Measurements from ENCODE around the gene SULF2. TPM values are rescaled to one million over a fixed set of nuclear protein-coding genes. Genes with fewer than 3 reads are reported as not detected.

SULF2 gene
- total RNA-seq, 1 donor from 2014 or later: 40.4 TPM

- peaks cover 2% of the 10 kb centered on the region for H3K36me3 Mint-ChIP-seq (ENCODE audit: unreplicated experiment)
- peaks cover 36% of the 10 kb centered on the region for H3K27me3 Mint-ChIP-seq (ENCODE audit: unreplicated experiment)
- no peak for TF ChIP-seq CTCF (IDR thresholded peaks at IDR 0.05)
- H3K4me1 Mint-ChIP-seq (ENCODE audit: unreplicated experiment): peaks cover 3% of the 10 kb centered on the region
- no peaks in the 10 kb centered on the region for H3K9me3 Mint-ChIP-seq (ENCODE audit: unreplicated experiment)
- DNase-seq (ENCODE audit: extremely low spot score, unreplicated experiment): no peak
- H3K4me3 Mint-ChIP-seq (ENCODE audit: unreplicated experiment): no peak overlapping the region
- no peak overlapping the region for H3K27ac Mint-ChIP-seq (ENCODE audit: unreplicated experiment)
These were observed 14.3 kb downstream of the SULF2 start for GRCh38 chr20:47770935-47771334.

- Mint-ChIP-seq H3K36me3 (ENCODE audit: unreplicated experiment) (peaks cover 2% of the 10 kb centered on the region), H3K27ac (ENCODE audit: unreplicated experiment) (no peak overlapping the region), H3K4me3 (ENCODE audit: unreplicated experiment) (no peak overlapping the region), H3K27me3 (ENCODE audit: unreplicated experiment) (peaks cover 33% of the 10 kb centered on the region), H3K9me3 (ENCODE audit: unreplicated experiment) (no peaks in the 10 kb centered on the region), H3K4me1 (ENCODE audit: unreplicated experiment) (peaks cover 3% of the 10 kb centered on the region)
- DNase-seq (ENCODE audit: extremely low spot score, unreplicated experiment): no peak
- no peak for TF ChIP-seq CTCF (IDR thresholded peaks at IDR 0.05)
These were observed 17.1 kb downstream of the SULF2 start for GRCh38 chr20:47768016-47768824.

GRCh38 chr20:47765691-47766594, 19.3 kb downstream of the SULF2 start:
- Mint-ChIP-seq H3K9me3 (ENCODE audit: unreplicated experiment) (no peaks in the 10 kb centered on the region), H3K27me3 (ENCODE audit: unreplicated experiment) (peaks cover 48% of the 10 kb centered on the region), H3K27ac (ENCODE audit: unreplicated experiment) (no peak overlapping the region), H3K4me3 (ENCODE audit: unreplicated experiment) (no peak overlapping the region), H3K36me3 (ENCODE audit: unreplicated experiment) (peaks cover 2% of the 10 kb centered on the region), H3K4me1 (ENCODE audit: unreplicated experiment) (peaks cover 3% of the 10 kb centered on the region)
- no peak for TF ChIP-seq CTCF (IDR thresholded peaks at IDR 0.05)
- no peak for DNase-seq (ENCODE audit: extremely low spot score, unreplicated experiment)

GRCh38 chr20:47765271-47765670, 20.0 kb downstream of the SULF2 start:
- DNase-seq (ENCODE audit: extremely low spot score, unreplicated experiment): no peak
- Mint-ChIP-seq H3K4me1 (ENCODE audit: unreplicated experiment) (peaks cover 3% of the 10 kb centered on the region), H3K9me3 (ENCODE audit: unreplicated experiment) (no peaks in the 10 kb centered on the region), H3K27ac (ENCODE audit: unreplicated experiment) (no peak overlapping the region), H3K4me3 (ENCODE audit: unreplicated experiment) (no peak overlapping the region), H3K36me3 (ENCODE audit: unreplicated experiment) (peaks cover 2% of the 10 kb centered on the region), H3K27me3 (ENCODE audit: unreplicated experiment) (peaks cover 54% of the 10 kb centered on the region)
- TF ChIP-seq CTCF (IDR thresholded peaks at IDR 0.05): no peak

All from osteocyte (in vitro differentiated cells).